Stimulated activated CD4-positive, alpha-beta T cell treated with anti-CD3 and anti-CD28 coated beads, Interleukin-12 subunit alpha, Interleukin-12 subunit beta, amount 100 ng/mL, for 24 hours (primary cell): Measurements from ENCODE around the gene DENND2C.
A peak's percentile ranks its signal among the peaks of the same experiment; 100 is the strongest.
"Not testable (repeated sequence)": the region's sequence is repeated elsewhere in the genome, so short reads cannot be mapped to it uniquely, and the experiment has no call there.

Source experiments
- DNase-seq, 2 experiments: peaks; one replicate each; pipeline ENCODE4 v3.0.0-alpha.2; 2020; ENCODE audit warnings: low read depth in 2 of 2

DENND2C gene

GRCh38 chr1:114597949-114598348, 71.9 kb downstream of the DENND2C start:
- DNase-seq, result no peak

GRCh38 chr1:114595602-114596001, 74.2 kb downstream of the DENND2C start:
- no peak for DNase-seq

- DNase-seq, result no peak
Observed at GRCh38 chr1:114594046-114594445, 75.8 kb downstream of the DENND2C start.

GRCh38 chr1:114589122-114589521, 80.7 kb downstream of the DENND2C start:
- no peak for DNase-seq

GRCh38 chr1:114588196-114588689, 81.6 kb downstream of the DENND2C start:
- DNase-seq, result no peak

GRCh38 chr1:114587203-114587991, 82.5 kb downstream of the DENND2C start:
- DNase-seq, result no peak

- DNase-seq, result no peak
Observed at GRCh38 chr1:114586513-114587047, 83.3 kb downstream of the DENND2C start.

GRCh38 chr1:114585231-114585630, 84.6 kb downstream of the DENND2C start:
- DNase-seq, result no peak

GRCh38 chr1:114581335-114582287, 88.2 kb downstream of the DENND2C start, which contains the start of gene BCAS2:
Gene BCAS2 (minus strand): TSS chr1:114581615. CDS start chr1:114581591, 24 bp downstream.
- DNase-seq, result peak; percentile 88 to 93

GRCh38 chr1:114574365-114574764, 95.5 kb downstream of the DENND2C start:
- no peak for DNase-seq

- DNase-seq, result no peak
Observed at GRCh38 chr1:114564141-114564540, 105.7 kb downstream of the DENND2C start.

GRCh38 chr1:114562978-114563510, 106.8 kb downstream of the DENND2C start:
- not testable (repeated sequence) for DNase-seq

- no peak for DNase-seq
Observed at GRCh38 chr1:114561333-114561732, 108.5 kb downstream of the DENND2C start.

GRCh38 chr1:114559356-114559755, 110.5 kb downstream of the DENND2C start:
- DNase-seq, result no peak

GRCh38 chr1:114558544-114558943, 111.3 kb downstream of the DENND2C start:
- DNase-seq, result no peak

- no peak for DNase-seq
Observed at GRCh38 chr1:114554577-114554976, 115.3 kb downstream of the DENND2C start.

- no peak for DNase-seq
Observed at GRCh38 chr1:114552106-114552639, 117.7 kb downstream of the DENND2C start.

GRCh38 chr1:114551400-114551799, 118.4 kb downstream of the DENND2C start:
- no peak for DNase-seq

GRCh38 chr1:114550336-114550735, 119.5 kb downstream of the DENND2C start:
- DNase-seq, result no peak

GRCh38 chr1:114549137-114549536, 120.7 kb downstream of the DENND2C start:
- DNase-seq, result no peak

GRCh38 chr1:114547076-114547475, 122.8 kb downstream of the DENND2C start:
- DNase-seq, result no peak
